Activated CD4-positive, alpha-beta T cell treated with anti-CD3 and anti-CD28 coated beads for 24 hours (primary cell): ENCODE measurements around the gene RALGAPA2.

ENCODE experiments used
- DNase-seq, 2 donors: peaks; one replicate each; pipeline ENCODE4 v3.0.0-alpha.2; 2020; ENCODE audit warnings: low read depth in 2 of 2

RALGAPA2 gene

DNA sequence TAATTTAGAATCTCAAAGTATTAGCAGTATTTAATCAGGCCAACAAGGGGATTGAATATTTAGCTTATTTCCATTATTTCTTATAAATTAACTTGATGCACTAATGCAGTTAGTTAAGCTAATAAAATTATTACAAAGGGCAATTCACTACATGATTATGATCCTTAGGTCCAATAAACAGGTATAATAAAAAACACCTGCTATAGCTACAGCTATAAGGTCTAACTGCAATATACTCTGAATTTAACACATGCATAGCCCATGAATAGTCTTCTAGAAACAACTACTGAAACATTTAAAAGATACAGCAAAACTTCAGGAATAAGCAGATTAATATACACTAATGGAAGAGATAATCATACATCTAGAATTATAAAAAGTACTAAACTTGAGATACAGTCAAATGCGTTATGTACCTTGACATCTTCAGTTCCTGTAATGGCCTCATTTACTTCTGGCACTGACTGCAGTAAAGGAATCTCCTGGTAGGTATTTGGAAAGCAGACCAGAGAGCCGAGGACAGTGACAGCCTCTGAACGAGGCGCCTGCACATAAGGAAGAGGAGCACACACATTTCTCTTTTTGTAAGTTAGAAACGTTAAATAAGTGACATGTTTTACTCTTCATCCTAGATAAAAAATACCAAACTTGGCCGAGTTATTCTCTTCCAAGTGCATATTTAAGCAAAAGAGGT, 176.1 kb downstream of the RALGAPA2 start:
- DNase-seq = no peak

DNA sequence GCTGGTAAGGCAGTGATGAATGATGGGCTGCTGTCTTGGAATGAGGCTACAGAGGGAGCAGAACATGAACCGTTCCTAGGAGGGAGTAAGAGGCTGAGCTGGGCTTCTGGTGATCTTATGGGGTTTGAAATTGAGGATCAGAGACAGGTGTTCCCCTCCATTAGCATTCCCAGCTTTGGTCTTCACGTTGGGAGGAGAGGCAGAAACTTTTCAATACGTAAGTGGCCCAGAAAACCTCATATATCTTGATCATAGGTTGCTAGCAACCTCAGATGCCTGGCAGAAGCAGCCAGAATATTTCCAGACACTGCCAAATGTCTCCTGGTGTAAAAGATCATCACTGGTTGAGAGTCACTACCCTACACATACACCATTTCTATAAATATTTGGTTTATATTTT, 177.4 kb downstream of the RALGAPA2 start:
- no peak for DNase-seq

DNA sequence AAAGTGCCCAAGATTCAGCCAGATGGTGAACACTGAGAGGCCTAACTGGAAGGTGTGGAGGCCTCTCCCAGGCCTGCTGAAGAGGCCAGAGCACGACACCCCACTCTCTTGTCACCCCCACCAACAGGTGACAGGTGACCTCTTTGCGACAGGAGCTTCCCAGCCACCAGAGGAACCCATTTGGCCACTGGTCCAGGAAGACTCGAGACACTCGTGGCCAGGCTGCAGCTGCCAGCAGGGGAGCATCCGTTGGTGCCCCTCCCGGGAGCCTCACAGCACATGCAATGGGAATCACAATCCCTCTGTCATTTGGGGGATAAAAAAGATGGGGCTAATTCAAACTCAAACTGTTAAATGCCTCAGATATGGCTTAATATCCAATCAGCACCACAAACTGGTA, 181.2 kb downstream of the RALGAPA2 start:
- no peak for DNase-seq

DNA sequence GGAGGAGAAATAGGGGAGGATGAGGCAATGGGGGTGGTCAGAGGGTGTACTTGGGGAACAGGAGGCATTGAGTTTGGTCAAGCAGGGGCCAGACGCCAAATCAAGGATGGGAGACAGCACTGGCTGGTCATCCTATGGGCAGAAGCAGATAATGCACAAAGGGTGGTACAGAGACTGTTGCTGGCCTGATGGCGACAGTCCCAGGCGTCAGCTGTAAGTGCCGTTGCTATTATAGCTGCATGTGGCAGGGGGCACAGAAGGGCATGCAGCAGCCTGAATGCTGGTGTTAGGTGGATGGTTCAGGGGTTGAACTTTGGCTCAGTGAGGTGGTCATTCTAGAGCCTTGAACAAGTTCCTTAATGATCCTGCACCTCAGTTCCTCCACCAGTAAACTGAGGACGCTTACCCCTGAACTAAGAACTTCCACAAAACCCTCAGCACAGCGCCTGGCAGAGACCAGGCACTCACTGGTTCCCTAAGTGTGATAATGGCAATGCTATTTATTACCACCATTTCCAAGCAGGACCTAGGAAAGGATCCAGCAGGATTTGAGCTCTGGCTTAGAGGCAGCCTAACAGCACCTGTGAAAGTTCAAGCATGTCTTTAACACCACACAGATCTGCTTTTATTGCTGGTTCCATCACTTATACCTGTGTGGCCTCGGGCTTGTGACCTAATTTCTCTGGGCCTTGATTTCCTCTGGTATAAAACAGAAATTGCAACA, 181.9 kb downstream of the RALGAPA2 start:
- no peak for DNase-seq

DNA sequence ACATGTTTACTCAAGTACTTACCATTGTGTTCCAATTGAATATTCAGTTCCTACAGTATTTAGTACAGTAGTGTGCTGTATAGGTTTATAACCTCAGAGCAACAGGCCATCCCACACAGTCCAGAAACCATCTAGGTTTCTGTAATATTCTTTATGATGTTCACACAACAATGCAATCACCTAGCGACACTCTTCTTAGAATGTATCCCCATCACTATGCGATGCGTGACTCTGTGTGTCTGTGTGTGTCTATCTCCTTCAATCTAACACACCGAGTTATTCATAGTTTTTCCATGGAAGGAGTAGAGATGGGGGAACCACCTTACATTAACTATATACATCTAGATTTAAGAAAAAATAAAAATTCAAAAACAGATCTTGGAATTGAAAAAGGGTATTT, 182.8 kb downstream of the RALGAPA2 start:
- no peak for DNase-seq

DNA sequence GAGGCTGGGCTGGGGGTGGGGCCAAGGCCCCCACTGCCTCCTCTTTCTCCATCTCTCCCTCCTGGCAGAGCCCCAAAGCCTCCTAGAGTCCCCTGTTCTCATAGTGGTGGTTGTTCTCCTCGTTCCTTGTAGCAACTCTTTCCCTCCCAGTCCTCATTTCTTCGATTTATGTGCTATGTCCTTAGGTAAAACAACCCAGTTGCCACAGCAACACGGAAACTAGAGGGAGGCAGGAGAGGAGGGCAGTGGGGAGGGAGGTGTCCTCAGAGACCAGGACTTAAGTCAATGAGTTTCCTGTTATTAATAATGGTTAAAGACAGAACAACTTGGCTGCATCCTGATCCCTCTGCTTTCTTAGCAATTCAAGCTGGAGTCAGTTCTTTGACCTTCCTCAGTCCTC, 183.6 kb downstream of the RALGAPA2 start:
- DNase-seq = no peak

DNA sequence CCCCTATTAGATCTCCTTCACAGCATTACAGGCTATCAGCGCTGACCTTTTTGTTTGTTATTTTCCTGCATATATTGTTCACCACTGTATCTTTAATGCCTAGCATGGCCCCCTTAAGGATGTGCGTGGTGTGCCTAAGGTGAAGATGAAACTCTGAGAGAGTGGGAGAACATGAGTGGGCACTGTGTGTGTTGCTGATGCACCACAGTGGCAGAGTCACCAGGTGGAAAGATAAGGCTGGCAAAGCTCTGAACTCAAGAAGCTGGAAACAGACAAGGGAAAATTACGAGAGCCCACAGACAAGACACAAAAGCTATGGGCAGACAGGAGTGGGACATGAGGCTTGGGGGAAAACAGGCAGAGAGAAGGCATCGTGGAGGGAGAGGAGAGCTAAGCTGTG, 184.8 kb downstream of the RALGAPA2 start:
- DNase-seq = no peak

DNA sequence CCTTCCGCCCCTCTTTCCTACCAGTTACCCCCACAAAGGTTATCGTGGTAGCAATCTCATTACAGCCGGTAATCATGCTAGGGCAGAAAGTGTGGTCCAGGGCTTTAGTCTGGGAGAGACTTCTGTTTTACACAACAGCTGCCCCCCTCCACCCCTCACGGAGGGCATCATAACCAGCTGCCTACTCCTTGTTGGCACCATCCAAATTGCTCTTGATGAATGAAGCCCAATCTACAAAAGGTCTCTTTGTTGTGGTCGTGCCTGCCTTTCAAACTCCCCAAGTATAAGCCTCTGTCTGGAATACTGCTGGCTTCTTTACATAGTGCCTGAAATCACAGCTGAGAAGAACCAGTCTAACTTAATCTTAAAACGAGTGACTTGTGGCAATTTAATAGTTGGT, 186.7 kb downstream of the RALGAPA2 start:
- DNase-seq = no peak

DNA sequence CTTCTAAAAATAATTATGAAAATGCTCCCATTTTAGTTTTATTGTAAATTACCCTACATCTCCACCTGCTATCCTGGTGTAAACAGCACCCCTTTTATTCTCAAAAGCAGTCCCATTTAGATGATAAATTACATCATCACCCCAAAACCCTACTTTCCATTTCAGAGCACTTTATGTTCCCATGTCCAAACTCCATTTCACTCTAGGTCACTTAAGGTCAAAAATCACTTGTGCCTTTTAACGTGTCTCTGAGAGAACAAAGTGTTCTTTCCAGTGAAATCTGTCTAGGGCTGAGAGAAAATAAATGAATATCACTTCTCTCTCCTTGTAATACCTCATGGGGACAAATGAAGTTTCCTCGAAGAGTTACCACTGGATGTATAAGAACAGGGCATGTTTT, 187.2 kb downstream of the RALGAPA2 start:
- no peak for DNase-seq

DNA sequence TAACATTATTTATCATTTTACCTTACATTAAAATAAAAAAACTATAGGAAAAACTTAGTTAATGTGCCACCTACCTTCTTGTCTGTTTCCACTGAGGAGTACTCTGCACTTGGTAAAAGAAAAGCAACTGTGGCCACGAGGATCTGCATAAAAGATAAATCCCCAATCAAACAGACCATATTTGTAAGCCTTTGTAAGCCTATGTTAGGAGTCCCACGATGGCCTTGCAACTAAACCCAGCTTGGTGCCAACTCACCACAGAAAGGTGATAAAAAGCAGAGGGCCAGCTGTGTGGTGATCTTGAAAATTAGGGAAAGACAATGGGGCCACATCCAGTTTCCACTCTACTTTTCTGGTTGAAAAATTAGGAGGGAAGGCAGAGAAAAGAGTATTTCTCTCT, 187.7 kb downstream of the RALGAPA2 start:
- no peak for DNase-seq

DNA sequence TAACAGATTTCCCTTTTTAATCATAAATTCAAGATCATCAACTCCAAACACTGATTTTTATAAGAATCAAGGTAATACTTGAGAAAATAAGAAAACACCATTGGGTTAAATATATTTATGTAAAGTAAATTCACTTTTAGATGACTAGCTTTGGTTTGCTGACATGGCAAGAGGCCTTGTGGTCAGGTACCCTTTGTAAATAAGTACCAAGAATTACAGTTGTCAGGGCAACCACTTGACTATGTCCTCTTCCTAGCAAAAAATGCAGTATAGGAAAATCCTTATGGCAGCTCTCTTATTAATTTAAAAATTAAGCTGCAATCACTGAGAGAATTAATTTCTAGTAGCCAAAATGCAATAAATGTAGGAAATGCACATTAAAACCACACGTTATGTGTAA, 190.7 kb downstream of the RALGAPA2 start:
- DNase-seq = no peak

DNA sequence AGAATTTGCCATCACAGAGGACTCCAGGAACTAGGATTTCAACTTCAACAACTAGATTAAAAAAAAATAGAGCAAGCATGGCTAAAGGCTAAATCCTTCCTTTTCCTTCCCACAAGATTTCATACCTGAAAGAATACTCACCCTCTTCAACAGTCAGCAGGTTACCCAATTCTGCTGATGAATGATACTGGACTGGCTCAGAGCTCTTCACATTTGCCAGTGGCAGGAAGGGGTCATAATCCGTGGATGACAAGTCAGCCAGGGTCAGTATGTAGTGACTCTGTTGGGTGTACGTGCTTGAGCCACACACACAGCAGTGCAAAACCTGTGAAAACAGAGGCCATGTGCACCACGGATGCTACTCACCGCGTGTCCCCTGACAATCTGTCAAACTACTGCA, 191.7 kb downstream of the RALGAPA2 start:
- DNase-seq = no peak

DNA sequence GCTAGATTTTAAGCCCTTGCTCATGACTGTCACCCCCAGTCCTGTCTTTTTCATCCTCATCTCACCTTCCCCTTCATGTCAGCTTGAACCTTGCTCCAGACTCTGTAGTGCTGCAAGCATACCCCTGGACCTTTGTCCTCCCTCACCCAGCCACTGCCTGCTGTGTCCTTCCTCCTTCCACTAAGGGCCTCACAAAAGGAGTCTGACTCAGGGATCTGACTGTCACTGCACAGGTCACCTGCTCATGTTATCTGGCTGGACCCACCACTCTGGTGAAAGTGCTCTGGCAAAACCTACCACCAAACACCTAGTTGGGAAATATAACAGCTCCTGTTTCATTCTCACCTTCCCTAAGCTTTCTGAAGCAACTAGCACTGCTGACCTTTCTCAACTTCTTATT, 193.2 kb downstream of the RALGAPA2 start:
- DNase-seq = no peak

DNA sequence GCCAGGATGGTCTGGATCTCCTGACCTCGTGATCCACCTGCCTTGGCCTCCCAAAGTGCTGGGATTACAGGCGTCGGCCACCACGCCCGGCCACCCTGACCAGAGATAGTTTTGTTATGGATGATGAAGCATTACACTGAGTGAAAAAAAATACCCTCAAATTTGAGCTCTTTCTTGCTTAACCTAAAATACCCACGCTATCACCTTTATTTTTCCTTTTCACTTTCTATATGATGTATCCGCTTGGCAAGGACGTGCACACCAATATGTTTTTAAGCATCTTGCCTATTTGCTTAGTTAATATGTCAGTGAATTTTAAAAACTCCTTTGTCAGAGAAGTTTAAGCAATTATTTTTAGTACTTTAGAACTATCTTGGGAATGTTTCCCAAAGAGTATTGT, 194.2 kb downstream of the RALGAPA2 start:
- no peak for DNase-seq

DNA sequence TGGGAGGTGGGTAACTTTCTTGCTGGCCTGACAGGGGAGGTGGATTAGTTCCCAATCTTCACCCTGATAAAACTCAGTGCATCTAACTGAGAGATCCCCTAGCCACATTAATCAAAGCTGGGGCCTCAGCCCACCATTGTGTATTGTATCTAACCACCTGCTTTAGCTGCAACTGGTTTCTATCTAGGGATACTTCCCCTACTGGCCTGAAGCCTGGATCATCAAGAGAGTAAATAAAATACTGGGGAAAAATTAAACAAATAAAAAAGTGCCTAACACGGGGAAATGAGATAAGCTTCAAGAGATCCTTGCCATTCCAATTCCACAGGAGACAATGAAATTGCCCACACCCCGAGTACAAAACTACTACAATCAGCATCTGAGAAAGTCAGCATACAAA, 195.1 kb downstream of the RALGAPA2 start:
- no peak for DNase-seq

DNA sequence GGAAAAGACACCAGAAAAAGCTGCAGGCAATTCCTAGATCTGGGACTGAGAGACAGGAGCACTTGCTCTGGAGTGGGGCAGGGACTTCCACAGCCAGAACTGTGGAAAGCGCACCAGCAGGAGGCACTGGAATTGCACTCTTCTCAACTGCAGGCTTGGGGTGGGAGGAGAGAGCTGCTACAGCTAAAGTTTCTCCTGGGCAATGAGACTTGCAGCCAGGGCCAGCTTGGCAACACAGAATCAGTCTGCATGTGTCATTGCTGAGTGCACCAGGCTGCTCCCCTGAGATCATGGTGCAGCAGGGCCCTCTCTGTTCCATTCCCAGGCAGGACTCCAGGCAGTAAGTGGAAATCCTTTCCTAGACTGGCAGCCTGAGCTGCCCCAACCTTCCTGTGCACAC, 198.7 kb downstream of the RALGAPA2 start:
- DNase-seq = no peak

DNA sequence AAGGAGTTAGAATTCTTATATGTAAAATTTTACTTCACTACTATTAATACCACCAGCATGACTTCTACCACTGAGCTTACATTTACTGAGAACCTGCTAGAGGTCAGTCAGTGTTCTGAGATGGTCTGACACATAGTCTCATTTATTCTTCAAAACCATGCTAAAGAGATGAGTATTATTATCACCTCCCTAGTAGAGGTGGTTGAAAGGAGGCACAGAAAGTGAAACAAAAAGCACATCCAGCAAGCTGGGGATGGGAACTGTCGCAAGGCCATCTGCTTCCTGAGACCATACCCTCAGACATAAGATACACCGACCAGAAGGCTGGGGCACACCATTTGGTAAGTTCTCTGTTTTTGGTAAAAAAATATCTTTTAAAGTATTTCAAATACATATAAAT, 206.9 kb downstream of the RALGAPA2 start:
- DNase-seq = no peak

DNA sequence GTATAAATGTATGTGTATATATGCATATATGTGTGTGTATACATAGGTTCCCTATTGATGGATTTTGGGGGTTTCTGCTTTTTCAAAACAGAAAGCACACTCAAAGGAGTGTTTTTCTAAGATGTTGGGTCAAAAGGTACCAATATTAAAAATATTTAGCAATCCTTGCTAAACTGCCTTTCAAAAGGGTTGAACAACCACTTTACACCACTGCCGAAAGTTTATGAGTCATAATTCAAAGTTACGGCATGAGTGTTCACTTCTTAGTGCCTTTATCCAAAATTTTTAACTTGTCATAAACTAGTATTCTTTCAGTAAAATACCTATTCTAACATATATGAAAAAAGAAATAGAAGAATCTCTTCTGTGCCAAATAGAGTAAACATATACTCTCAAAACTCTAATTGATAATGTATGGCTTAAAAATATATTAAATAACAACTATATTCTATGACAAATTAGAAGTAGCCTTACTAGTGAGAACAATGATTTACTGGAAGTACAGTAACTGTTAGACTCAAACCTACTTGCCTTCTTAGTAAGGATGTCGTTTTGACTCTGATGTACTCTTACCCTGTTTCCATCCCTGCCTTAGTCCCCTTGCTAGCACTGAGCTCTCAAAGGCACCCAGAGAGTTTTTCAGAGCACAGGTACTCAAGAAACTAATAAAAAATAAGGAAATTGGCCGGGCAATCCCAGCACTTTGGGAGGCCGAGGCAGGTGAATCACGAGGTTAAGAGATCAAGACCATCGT, 208.5 kb downstream of the RALGAPA2 start:
- DNase-seq = no peak

DNA sequence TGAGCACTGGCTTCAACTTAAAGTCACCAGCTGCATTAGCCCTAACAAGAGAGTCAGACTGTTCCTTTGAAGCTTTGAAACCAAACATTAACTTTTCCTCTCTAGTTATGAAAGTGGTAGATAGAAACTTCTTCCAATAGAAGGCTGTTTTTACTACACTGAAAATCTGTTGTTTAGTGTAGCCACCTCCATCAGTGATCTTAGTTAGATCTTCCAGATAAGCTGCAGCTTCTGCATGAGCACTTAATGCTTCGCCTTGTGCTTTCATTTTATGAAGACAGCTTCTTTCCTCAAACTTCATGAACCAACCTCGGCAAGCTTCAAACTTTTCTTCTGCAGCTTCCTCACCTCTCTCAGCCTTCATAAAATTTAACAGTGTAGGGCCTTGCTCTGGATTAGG, 211.3 kb downstream of the RALGAPA2 start:
- no peak for DNase-seq

DNA sequence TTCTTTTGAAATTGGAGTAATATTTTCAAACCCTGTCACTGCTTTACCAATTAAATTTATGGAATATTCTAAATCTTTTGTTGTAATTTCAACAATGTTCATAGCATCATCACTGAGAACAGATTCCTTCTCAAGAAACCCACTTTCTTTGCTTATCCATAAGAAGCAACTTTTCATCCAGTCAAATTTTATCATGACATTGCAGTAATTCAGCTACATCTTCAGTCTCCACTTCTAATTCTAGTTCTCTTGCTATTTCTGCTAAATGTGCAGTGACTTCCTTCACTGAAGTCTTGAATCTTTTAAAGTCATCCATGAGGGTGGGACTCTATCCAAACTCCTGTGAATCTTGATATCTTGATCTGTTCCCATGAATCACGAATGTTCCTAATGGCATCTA, 212.1 kb downstream of the RALGAPA2 start:
- DNase-seq = no peak

DNA sequence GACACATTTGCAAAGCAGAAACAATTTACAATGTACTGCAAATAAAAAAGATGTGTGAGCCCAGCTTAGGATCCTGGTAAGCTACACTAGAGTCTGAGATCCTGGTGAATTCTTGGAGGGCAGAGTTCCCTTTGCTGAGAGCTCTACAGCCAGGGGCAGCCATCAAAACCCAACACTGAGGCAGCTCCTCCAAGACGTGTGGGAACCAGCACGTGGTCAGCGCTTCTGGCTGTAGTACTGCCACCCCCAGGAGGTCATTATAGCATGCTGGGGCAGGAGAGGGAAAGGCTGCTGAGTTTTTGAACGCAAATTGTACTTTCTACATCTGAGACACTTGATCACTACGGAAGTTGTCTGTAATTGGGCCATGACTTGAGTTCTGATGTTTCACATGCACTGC, 213.0 kb downstream of the RALGAPA2 start:
- DNase-seq = no peak

DNA sequence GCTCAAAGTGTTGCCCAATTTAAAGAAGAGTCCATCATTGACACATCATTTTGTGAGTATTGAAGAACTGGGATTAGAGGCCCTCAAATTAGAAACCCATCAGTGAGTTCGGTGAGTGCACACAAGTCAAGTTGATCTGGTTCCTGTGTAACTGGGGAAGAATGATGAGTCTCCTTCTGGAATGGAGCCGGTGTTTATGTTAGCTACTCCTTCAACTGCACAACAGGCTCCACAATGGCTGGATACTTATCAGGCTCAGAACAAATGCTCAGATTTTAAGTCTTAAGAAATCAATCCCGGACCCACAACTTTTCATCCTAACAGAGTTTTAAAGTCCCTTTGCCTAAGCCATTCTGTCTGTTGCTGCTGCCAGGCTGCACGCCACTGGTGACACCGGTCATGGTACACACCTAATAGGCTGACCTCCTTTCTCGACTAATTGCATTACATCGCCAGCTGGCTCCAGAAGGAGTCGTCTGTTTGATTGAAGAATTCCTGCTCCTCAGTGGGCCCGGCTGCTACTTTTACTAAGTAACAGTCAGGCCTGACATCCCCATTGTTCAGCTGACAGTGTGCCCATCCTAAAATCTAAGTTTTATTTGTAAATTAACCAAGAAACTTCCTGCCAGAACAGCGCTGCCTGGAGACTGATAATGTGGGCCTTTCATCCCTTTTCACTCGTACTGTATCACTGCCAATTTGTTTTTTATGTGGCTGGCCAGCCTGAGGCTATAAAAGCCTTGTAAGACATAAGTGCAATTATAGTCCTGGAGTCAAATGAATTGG, 214.2 kb downstream of the RALGAPA2 start:
- DNase-seq = no peak
